Ishikawa (cell line): ENCODE results near the gene MYO18A.
A peak's percentile ranks its signal among the peaks of the same experiment; 100 is the strongest.

Experiments
- CEBPB ChIP-seq: IDR thresholded peaks from 2 replicates; pipeline ENCODE4 v1.6.1; 2012
- CREB1 ChIP-seq: IDR thresholded peaks from 2 replicates; pipeline ENCODE4 v1.6.1; 2012; ENCODE audit warnings: low read depth
- EGR1 ChIP-seq: IDR thresholded peaks from 2 replicates; pipeline ENCODE4 v1.6.1; 2012
- EP300 ChIP-seq: IDR thresholded peaks from 2 replicates; pipeline ENCODE4 v1.6.1; 2012; ENCODE audit warnings: borderline replicate concordance
- FOXM1 ChIP-seq: IDR thresholded peaks from 2 replicates; pipeline ENCODE4 v1.6.1; 2012; ENCODE audit warnings: low read depth, borderline replicate concordance
- NFIC ChIP-seq: IDR thresholded peaks from 2 replicates; pipeline ENCODE4 v1.6.1; 2012
- RAD21 ChIP-seq: IDR thresholded peaks from 2 replicates; pipeline ENCODE4 v1.6.1; 2012; ENCODE audit warnings: low read depth
- REST ChIP-seq: IDR thresholded peaks from 2 replicates; pipeline ENCODE4 v1.6.1; 2012; ENCODE audit warnings: low read depth, mild to moderate bottlenecking
- TAF1 ChIP-seq: IDR thresholded peaks from 2 replicates; pipeline ENCODE4 v1.6.1; 2012; ENCODE audit warnings: low read depth, mild to moderate bottlenecking
- TCF12 ChIP-seq: IDR thresholded peaks from 2 replicates; pipeline ENCODE4 v1.6.1; 2012; ENCODE audit warnings: low read depth
- TEAD4 ChIP-seq: IDR thresholded peaks from 2 replicates; pipeline ENCODE4 v1.6.1; 2012
- YY1 ChIP-seq: IDR thresholded peaks from 2 replicates; pipeline ENCODE4 v1.6.1; 2012; ENCODE audit warnings: low read depth
- ZBTB7A ChIP-seq: IDR thresholded peaks from 2 replicates; pipeline ENCODE4 v1.6.1; 2012; ENCODE audit warnings: low read depth
- TF ChIP-seq, protein P1 (sequence below): IDR thresholded peaks from 2 replicates; pipeline ENCODE4 v1.6.1; 2012
- TF ChIP-seq, protein P2 (sequence below): IDR thresholded peaks from 2 replicates; pipeline ENCODE4 v1.6.1; 2012

The MYO18A gene

DNA sequence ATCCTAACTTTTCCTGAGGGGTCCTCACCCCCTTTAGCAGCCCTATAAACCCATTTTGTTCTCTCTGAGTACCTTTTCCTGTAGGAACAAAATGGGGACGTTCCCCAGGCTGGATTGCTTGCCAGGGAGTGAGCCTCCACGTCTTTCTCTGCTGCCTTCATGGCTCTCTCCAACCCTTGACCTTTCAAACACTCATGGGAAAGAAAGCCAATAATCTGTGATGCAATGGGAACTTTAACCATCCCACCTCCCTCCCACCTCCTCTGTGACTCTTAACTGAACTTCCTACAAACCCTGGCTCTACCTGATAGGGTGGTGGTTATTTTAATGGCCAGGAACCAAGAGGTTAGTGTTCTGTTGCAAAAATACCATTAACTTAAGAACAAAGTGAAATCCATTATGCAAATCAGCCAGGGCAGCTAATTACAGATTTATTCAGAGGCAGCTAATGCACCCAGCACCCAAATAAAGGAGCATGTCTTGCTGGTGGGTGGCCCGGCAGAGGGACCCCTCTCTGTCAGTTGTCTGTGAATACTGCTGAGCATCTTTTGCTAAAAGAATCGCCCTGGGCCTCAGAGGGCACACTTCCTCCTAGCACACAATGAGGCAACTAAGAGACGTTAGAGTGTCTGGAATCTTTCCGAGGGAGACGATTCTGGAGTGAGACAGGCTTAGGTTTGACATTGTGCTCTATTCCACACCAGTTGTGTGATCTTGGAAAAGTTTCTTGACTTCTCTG, 134.3 kb downstream of the MYO18A start:
- TF ChIP-seq, protein P1, sequence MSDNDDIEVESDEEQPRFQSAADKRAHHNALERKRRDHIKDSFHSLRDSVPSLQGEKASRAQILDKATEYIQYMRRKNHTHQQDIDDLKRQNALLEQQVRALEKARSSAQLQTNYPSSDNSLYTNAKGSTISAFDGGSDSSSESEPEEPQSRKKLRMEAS: no peak
- TF ChIP-seq, protein P2, sequence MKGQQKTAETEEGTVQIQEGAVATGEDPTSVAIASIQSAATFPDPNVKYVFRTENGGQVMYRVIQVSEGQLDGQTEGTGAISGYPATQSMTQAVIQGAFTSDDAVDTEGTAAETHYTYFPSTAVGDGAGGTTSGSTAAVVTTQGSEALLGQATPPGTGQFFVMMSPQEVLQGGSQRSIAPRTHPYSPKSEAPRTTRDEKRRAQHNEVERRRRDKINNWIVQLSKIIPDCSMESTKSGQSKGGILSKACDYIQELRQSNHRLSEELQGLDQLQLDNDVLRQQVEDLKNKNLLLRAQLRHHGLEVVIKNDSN: no peak
- TF ChIP-seq TAF1: no peak

DNA sequence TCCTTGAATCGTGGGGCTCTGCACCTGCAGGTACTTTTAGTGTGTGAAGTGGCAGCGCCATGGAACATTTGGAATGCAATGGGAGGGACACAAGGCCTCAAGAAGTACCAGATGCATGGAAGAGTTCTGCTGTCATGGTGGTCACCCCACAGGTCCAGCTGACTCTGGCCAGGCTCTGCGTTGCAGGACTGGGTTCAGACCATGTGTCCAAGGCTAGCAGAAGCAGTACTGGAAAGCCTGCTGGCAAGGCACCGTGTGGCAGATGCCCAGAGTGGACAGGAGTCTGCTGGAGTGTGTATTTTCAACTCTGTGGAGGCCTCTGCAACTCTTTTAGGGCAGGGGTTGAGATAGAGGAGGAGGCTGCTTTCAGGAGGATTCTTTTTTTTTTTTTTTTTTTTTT, 135.2 kb downstream of the MYO18A start:
- no peak for TF ChIP-seq RAD21
- no peak for TF ChIP-seq TAF1
- TF ChIP-seq CEBPB: no peak
- no peak for TF ChIP-seq ZBTB7A
- TF ChIP-seq FOXM1: no peak
- no peak for TF ChIP-seq CREB1
- TF ChIP-seq, protein P2: no peak
- no peak for TF ChIP-seq NFIC
- no peak for TF ChIP-seq REST
- TF ChIP-seq, protein P1: no peak
- TF ChIP-seq EP300: no peak
- TF ChIP-seq YY1: no peak
- no peak for TF ChIP-seq TCF12
- TF ChIP-seq EGR1: no peak
- no peak for TF ChIP-seq TEAD4

DNA sequence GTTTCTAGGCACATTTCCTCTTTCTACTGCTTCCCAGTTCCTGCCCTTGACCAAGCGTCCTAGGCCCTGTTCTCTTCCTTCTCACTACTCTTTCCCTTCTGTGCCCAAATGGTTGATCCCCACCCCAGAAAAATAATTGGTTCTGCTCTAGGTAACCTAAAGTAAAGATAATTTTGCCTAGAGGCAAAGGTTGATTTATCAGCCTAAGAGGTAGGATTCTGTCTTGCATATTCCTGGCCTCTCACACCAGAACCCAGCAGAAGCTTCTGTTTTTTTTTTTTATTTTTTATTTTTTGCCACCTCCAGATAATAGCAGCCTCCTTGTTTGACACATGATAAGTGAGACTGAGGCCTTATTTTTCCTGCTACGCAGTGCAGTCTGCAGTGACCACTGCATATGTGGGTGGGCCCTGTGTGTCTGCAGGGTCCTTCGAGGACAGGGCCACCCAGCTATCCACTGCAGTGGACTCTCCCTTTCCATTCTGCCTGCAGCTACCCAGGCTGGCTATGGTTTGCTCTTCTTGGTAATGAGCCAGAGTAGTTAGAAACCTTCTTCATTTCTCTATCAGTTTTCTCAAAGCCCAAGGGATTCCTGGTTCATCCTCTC, 136.6 kb downstream of the MYO18A start:
- TF ChIP-seq TCF12 (no peak), REST (no peak), TAF1 (no peak), YY1 (no peak), RAD21 (no peak), EGR1 (no peak), FOXM1 (no peak), ZBTB7A (no peak), TEAD4 (no peak)
- TF ChIP-seq, protein P2: no peak

GRCh38 chr17:29042679-29043538, 137.3 kb downstream of the MYO18A start, which contains the start of gene PIPOX:
TSS of gene PIPOX (plus strand) at chr17:29043141. CDS start at chr17:29043226, 85 bp downstream.
- TF ChIP-seq TAF1 (no peak; the same call in 1 of the 2 replicates), CEBPB (0 out of 2 replicates have a peak, but pooled peaks have one; percentile 17), TEAD4 (peak; percentile 84), EGR1 (0 out of 2 replicates have a peak, but pooled peaks have one; percentile 9), FOXM1 (0 out of 2 replicates have a peak, but pooled peaks have one; percentile 31), ZBTB7A (peak; percentile 80), EP300 (peak; percentile 80), RAD21 (peak; percentile 39), NFIC (peak; percentile 97), REST (0 out of 2 replicates have a peak, but pooled peaks have one; percentile 20), YY1 (peak; percentile 47), CREB1 (no peak), TCF12 (peak; percentile 82)
- TF ChIP-seq, protein P1: no peak
- TF ChIP-seq, protein P2: no peak
